Testis (tissue), 3 donors: ENCODE data around the gene OSR1. TPM values are rescaled to one million over a fixed set of nuclear protein-coding genes. Genes with fewer than 3 reads are reported as not detected.

ENCODE experiments used
- DNase-seq: peaks from one replicate; pipeline ENCODE4 v3.0.0-alpha.2; 2019
- H3K27ac ChIP-seq, 2 donors: fragments of 200-600 bp; sonication (generic); one replicate each; pipeline ENCODE4 v1.5.1; 2019
- H3K27me3 ChIP-seq: fragments of 200-600 bp; sonication (generic); one replicate; pipeline ENCODE4 v1.5.1; 2019
- H3K36me3 ChIP-seq: fragments of 200-600 bp; sonication (generic); one replicate; pipeline ENCODE4 v1.5.1; 2017; ENCODE audit warnings: low read depth; ENCODE audit errors: missing control alignments
- H3K4me1 ChIP-seq: fragments of 200-600 bp; sonication (generic); one replicate; pipeline ENCODE4 v1.5.1; 2019
- H3K4me3 ChIP-seq, 2 donors: fragments of 200-600 bp; sonication (generic); one replicate each; pipeline ENCODE4 v1.5.1; 2017 to 2019
- H3K9me3 ChIP-seq: fragments of 200-600 bp; sonication (generic); one replicate; pipeline ENCODE4 v1.5.1; 2017
- POLR2A ChIP-seq: fragments of 450-650 bp; IDR thresholded peaks from one replicate; pipeline ENCODE4 v1.6.1; 2017; ENCODE audit warnings: antibody characterized with exemption, mild to moderate bottlenecking, moderate library complexity
- WGBS, 2 donors: methylation state at CpG; one replicate each; pipeline ENCODE4 v1.1.5; 2018; 5-methylcytosine and 5-hydroxymethylcytosine counted together
- intact Hi-C: fragments of 100-400 bp; cut with DNase I; formaldehyde crosslinking; loops from one replicate; pipeline ENCODE4 v1.15.1; 2023; ENCODE audit warnings: low total_unique reads
- polyA plus RNA-seq: library from polyadenylated mRNA; stranded (reverse); fragments of 350-450 nt; fragmentation: Illumina TruSeq; extraction: RNeasy Lipid Tissue Mini Kit (QIAGEN cat#74804); gene quantifications from one replicate; pipeline ENCODE4 v1.2.3, GENCODE V29; 2014; ENCODE audit warnings: low read depth, low replicate concordance; ENCODE audit not compliant: insufficient read depth
- total RNA-seq, 2 donors: library from RNA; depleted of rRNA; stranded (reverse); fragments of >200 nt; gene quantifications; one replicate each; pipeline ENCODE4 v1.2.3, GENCODE V29; 2016
- TF ChIP-seq, protein P1 (sequence below), 3 experiments: fragments of 450-650 bp in 2 of 3; fragments of 200-600 bp in 1 of 3; sonication (generic) in 1 of 3; IDR thresholded peaks; one replicate each; pipeline ENCODE4 v1.5.1; 2016 to 2019; ENCODE audit warnings: antibody characterized with exemption in 3 of 3, mild to moderate bottlenecking in 2 of 3, moderate library complexity in 1 of 3

The OSR1 gene
- total and polyA plus RNA-seq, 3 donors from 2014 or later = 8.9 to 27.7 (median 21.5) TPM

DNA sequence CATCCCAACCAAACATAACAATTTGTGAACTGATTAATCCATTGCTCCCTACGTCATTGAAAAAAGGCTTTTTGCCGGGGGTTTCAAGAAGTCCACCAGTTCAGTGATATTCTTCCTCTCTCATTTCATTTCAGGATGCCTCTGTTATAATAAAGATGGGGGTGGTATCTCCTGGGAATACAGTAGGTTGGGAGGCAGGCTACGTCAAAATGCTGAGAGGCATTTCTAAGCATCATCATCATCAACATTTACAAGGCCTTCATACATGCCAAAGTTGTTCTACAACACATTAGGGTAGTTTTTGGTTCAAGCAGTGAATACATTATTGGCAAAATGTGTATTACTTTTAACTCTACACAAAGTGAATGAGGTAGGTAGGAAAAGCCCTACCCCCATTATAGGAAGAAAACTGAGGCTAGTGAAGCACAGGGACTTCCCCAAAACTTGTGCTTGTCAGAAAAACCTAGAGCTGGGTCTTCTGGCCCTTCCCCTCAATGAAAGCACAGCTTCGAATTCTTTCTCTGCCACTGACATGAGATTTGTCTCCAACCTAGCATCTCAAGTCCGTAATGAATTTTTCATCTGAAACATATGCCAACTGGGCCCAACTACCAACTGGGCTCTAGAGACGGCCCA lies 11.3 kb downstream of the OSR1 start:
- peak overlapping the region; percentile 79 to 86 for H3K4me3 ChIP-seq
- H3K36me3 ChIP-seq = no peaks in the 10 kb centered on the region
- TF ChIP-seq POLR2A = no peak
- TF ChIP-seq, protein P1, sequence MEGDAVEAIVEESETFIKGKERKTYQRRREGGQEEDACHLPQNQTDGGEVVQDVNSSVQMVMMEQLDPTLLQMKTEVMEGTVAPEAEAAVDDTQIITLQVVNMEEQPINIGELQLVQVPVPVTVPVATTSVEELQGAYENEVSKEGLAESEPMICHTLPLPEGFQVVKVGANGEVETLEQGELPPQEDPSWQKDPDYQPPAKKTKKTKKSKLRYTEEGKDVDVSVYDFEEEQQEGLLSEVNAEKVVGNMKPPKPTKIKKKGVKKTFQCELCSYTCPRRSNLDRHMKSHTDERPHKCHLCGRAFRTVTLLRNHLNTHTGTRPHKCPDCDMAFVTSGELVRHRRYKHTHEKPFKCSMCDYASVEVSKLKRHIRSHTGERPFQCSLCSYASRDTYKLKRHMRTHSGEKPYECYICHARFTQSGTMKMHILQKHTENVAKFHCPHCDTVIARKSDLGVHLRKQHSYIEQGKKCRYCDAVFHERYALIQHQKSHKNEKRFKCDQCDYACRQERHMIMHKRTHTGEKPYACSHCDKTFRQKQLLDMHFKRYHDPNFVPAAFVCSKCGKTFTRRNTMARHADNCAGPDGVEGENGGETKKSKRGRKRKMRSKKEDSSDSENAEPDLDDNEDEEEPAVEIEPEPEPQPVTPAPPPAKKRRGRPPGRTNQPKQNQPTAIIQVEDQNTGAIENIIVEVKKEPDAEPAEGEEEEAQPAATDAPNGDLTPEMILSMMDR (IDR thresholded peaks at IDR 0.05) = no peak
- DNase-seq = no peak
- WGBS, 2 donors = 37 to 40% methylated on average over 6 of the region's 6 CpGs
- intact Hi-C loops = no loop called here
- H3K4me1 ChIP-seq = peaks cover 22% of the 10 kb centered on the region
- H3K27ac ChIP-seq = peak overlapping the region; percentile 92 to 97
- H3K9me3 ChIP-seq = no peaks in the 10 kb centered on the region
- no peaks in the 10 kb centered on the region for H3K27me3 ChIP-seq

DNA sequence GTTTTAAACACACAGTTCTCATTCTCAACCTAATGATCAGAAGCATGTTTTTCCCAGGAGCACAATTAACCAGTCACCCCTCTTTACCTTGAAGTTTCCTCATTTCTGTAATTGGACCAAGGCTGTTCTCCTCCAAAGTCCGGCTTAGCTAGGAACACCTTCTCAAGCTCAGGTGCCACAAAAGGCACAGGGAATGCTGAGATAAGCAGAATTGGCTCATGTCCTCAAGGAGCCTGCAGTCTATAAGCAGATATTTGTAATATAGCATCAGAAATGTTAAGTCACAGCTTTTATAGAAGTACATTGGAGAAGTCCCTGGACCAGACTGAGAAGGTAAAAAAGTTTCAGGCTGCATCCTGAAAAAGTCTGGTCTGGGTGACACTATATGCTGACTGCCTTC lies 20.7 kb downstream of the OSR1 start:
- Histone ChIP-seq H3K4me3 (no peak overlapping the region), H3K27ac (no peak overlapping the region), H3K36me3 (no peaks in the 10 kb centered on the region), H3K9me3 (no peaks in the 10 kb centered on the region), H3K4me1 (no peaks in the 10 kb centered on the region), H3K27me3 (no peaks in the 10 kb centered on the region)
- no peak for TF ChIP-seq POLR2A
- TF ChIP-seq, protein P1 (IDR thresholded peaks at IDR 0.05) = no peak
- DNase-seq = no peak
- intact Hi-C loops = no loop called here
- WGBS, 2 donors = 88 to 91% methylated on average over 1 of the region's 1 CpG

DNA sequence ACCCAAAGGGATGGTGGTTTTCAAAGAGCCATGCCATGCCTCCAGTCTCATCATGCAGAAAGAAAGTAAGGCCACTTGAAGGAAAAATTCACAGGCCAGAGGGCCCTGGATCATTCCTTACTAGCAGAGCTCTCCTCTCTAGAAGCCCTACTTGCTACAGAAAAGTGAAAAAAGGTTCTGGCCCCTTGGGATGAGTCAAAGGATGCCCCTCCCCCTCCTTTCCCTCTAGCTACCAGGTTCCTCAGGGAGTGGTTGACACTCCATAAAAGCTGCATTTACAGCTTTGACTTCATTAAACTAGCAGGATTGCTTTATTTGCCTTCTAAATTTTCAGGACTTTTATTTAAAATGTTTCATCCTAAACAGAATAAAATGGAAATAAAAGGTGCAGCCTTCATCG lies 21.2 kb downstream of the OSR1 start:
- DNase-seq = no peak
- Histone ChIP-seq H3K4me1 (no peaks in the 10 kb centered on the region), H3K27me3 (no peaks in the 10 kb centered on the region), H3K9me3 (no peaks in the 10 kb centered on the region), H3K4me3 (no peak overlapping the region), H3K27ac (no peak overlapping the region), H3K36me3 (no peaks in the 10 kb centered on the region)
- TF ChIP-seq POLR2A = no peak
- TF ChIP-seq, protein P1 (IDR thresholded peaks at IDR 0.05) = no peak
- WGBS, 2 donors = 91 to 93% methylated on average over 1 of the region's 1 CpG
- intact Hi-C loops = no loop called here

DNA sequence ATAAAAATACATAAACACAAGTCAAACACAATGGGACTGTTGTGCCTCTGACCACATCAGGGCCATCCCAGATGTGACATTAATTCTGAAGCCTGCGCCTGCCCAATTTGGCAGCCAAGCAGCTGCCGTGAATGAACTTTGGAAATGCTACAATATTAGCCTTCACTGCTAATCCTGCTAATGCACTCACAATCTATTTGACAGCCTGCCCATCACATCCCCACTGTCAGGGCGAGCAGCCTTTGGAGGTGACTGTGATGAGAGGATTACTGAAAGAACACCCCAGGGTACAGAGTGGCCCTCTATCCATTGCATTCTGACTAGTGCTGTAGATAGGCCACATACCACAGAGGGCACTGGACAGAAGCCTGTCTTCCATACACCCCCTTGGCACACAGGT lies 21.6 kb downstream of the OSR1 start:
- DNase-seq = no peak
- H3K4me1 ChIP-seq = no peaks in the 10 kb centered on the region
- H3K27ac ChIP-seq = no peak overlapping the region
- no peak for TF ChIP-seq POLR2A
- TF ChIP-seq, protein P1 (IDR thresholded peaks at IDR 0.05) = no peak
- no peaks in the 10 kb centered on the region for H3K27me3 ChIP-seq
- intact Hi-C loops = no loop called here
- no peak overlapping the region for H3K4me3 ChIP-seq
- H3K36me3 ChIP-seq = no peaks in the 10 kb centered on the region
- H3K9me3 ChIP-seq = no peaks in the 10 kb centered on the region
- 66 to 78% methylated on average over 3 of the region's 3 CpGs for whole genome bisulfite sequencing, 2 donors

DNA sequence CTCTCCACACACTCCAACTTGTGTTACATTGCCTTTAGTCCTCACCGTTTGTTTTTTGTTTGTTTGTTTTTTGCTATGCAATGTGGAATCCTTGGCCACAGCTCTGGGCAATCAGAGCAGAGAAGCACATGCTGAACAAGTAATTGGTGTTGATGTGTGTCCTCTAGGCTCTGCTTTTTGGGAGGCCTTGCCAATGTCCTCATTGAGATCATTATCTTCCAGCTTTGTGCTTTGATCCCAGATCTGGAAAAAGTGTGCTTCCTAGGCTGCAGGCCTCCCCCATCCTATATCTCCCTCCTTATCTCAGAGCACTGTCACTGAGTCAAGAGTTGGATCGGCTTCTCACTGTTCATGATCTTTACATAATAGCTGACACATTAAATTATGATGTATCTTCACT lies 25.9 kb downstream of the OSR1 start:
- WGBS, 2 donors = 39 to 54% methylated on average over 2 of the region's 2 CpGs
- H3K4me1 ChIP-seq = no peaks in the 10 kb centered on the region
- no peak for DNase-seq
- H3K9me3 ChIP-seq = no peaks in the 10 kb centered on the region
- H3K27me3 ChIP-seq = no peaks in the 10 kb centered on the region
- H3K36me3 ChIP-seq = no peaks in the 10 kb centered on the region
- TF ChIP-seq, protein P1 (IDR thresholded peaks at IDR 0.05) = no peak
- TF ChIP-seq POLR2A = no peak
- intact Hi-C loops = no loop called here
- no peak overlapping the region for H3K27ac ChIP-seq
- no peak overlapping the region for H3K4me3 ChIP-seq
